H4 (cell line): Measurements from ENCODE around the gene ADAMTS7. TPM values are rescaled to one million over a fixed set of nuclear protein-coding genes. Genes with fewer than 3 reads are reported as not detected.
"Not testable (repeated sequence)": the region's sequence is repeated elsewhere in the genome, so short reads cannot be mapped to it uniquely, and the experiment has no call there.

Experiments used
- DNase-seq: peaks from one replicate; pipeline ENCODE4 v3.0.0-alpha.2; 2015; ENCODE audit warnings: low spot score
- total RNA-seq: library from RNA; depleted of rRNA; stranded (reverse); fragments of >200 nt; shearing (Covaris generic); gene quantifications from 2 replicates; pipeline ENCODE4 v1.2.3, GENCODE V29; 2014

ADAMTS7 gene
- total RNA-seq, 1 experiment from 2014 or later: 1.5 TPM

DNA sequence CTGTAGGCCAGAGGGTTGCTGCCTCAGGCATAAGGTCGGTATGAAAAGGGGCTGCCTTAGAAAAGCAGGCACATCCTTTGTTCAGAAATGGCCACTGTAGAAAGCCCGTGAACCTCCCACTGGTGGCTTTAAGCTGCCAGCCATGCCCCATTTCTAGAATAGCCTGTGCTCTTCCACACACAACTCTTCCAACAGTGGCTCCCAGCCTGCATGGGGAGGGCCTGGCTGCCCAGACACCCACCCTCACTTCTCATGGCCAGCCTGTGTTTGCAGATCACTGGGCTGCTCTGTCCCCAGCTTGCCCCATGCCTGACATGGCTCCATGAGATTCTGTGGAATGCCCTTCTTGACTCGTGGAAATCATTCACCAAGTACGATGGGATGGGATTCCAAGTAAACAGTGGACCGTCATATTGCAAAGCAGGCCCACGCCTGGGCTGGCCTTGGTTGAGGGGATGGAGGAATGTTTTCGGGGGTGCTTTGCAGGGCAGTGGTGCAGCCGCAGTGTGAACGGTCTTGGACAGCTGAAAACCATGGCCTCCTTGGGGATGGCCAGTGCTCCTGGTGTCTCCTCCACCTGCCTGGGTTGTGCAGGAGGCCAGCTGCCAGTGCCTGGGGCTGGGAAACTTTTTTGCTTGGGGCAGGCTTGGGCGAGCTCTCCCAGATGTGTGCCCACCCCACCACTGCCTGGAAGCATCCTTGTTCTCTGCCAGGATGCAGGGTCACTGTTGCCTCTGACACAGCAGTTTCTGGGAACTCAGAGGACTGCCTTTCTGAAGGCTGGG lies 57.3 kb downstream of the ADAMTS7 start:
- not testable (repeated sequence) for DNase-seq

DNA sequence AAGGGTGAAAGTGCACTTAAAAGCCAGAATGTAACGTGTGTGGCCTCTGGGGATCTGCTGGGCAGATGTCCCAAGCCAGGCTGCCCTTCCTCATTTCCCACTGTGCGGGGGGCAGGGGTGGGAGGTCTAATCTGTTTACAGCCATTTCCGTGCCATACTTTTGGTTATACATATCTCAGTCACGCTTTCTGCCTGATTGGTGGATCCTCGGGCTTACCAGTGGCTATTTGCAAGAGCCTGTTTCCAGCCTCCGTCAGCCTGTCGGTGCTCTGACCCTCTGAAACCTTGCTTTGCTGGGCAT lies 58.0 kb downstream of the ADAMTS7 start:
- DNase-seq: not testable (repeated sequence)

DNA sequence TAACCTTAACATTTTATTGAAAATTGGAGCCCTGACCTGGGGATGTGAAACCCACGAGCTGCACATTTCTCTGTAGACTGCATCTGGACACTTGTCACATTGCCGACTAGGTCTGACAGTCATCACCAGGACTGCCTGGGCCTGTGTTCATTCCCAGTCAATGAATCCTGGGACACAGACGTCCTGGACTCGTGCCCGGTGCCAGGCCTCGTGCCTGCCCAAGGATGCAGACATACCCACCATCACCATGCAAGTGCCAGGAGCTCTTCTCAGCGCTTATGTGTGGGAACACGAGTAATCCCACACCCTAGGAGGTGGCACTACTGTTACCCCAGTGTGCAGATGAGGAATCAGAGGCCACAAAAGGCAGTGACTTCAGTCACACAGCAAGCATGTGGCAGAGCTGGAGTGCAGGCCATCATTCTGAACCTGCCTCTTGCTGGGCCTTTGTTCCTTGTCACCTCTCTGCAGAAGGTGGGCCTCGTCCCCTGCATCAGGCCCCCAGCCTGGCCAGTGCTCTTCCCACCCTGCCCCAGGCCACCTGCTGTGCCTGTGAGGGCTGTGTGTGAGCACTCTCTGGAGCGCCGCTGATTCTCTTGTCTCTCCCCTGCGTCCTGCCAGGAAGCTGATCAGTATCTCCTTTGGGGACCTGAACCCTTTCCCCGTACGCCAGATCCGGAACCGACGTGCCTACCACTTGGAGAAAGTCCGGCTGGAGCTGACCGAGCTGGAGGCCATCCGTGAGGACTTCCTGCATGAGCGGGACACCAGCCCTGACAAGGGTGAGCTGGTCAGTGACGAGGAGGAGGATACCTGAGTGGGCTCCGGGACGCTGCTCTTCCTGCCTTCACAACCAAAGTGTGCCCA lies 58.5 kb downstream of the ADAMTS7 start:
- no peak for DNase-seq

DNA sequence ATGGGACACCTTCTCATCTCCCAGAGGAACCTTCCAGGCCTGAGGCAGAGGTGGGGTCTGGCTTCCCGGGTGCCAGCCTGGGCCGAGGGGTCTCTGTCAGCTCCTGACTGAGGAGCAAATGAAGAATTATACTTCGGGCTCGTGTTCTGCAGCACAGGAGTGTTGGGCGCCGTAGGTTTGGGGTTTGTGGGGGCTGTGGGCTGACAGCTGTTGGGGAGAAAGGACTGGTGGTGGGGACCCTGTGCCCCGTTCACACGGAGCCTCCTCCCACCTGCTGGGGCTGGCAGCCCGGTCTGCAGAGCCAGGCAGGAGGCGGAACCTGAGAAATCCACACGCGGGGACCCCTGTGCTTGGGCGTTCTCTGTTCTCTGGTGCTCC lies 59.7 kb downstream of the ADAMTS7 start:
- DNase-seq: no peak

DNA sequence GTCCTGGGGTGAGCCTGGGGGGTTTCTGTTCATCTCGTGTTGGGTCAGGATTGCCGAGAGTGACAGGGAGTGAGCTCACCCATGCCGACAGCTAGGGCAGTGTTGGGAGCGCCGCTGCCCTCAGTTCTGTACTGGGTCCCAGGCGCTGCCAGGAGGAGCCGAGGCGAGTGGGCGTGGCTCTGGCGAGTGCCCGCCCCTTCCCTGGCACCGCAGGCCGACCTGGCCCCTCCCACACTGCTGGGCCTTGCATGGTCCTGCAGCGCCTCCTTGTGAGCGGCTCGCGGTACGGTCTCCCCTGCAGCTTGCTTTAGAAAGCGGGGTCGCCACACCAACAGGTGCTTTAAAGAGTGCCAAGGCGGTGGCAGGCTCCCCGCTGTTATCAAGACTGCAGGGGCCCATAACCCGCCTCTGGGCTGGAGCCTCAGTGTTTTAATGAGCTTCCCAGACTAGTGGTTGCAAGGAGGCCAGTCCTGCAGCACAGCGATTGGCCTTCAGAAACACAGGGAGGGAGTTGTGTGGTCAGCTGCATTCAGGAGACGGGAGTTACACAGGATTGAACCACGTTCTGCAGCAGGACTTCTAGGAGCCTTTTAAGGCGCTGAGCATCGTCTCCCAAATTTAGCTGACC lies 60.2 kb downstream of the ADAMTS7 start:
- peak; percentile 83 for DNase-seq

DNA sequence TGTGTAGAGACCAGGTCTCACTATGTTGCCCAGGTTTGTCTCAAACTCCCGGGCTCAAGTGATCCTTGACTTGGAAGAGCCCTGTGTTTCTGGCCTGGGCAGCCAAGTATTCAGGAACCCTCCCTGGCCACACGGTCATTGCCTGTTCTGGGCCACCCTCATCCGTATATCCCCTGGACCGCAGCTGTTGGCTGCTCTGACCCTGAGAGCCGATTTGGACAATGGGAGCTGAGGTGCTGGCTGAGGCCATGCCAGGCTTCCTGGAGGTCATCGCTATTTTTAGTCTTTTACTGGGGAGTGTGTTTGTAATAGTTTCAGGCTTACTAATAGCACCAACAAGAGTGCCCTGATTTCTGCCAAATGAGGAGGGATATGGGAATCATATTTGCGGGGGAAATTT lies 60.7 kb downstream of the ADAMTS7 start:
- no peak for DNase-seq

DNA sequence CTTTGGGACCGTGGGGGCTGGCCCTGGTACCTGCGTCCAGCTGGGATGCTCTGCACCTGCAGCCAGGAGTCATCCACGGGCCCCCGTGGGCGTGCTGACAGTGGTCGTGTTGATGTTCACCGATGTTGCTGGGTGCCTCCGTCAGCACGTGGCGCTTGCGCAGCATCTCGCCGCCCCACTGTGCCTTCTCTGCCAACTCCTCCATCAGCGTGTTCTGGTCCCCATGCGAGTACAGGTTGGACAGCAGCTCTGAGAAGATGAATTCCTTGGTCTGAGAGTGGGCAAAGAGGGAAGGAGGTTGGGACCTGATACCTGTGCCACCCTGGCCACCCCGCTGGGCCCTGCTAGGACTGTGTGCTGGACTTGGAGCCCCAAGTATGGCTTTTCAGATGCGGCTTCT lies 61.4 kb downstream of the ADAMTS7 start:
- no peak for DNase-seq

DNA sequence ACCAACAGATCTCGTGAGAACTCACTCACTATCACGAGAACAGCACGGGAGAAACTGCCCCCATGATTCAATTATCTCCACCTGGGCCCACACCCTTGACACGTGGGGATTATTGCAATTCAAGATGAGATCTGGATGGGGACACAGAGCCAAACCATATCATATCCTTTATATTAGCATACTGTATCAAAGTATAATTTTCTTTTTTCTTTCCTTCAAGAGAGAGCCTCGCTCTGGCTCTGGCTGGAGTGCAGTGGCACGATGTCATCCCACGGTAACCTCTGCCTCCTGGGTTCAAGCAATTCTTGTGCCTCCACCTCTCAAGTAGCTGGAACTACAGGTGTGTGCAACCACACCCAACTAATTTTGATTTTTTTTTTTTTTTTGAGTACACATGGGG lies 63.4 kb downstream of the ADAMTS7 start:
- not testable (repeated sequence) for DNase-seq

DNA sequence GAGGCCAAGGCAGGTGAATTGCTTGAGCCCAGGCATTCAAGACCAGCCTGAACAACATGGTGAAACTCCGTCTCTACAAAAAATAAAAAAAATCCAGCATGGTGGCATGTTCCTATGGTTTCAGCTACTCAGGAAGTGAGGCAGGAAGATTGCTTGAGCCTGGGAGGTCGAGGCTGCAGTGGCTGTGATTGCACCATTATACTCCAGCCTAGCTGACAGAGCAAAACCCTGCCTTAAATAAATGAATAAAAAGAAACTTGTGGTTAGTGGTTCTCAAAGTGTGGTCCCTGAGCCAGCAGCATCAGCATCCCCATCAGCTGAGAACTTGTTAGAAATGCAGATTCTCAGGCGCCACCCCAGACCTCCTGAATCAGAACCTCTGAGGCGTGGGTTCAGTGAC lies 69.6 kb downstream of the ADAMTS7 start:
- DNase-seq: not testable (repeated sequence)

DNA sequence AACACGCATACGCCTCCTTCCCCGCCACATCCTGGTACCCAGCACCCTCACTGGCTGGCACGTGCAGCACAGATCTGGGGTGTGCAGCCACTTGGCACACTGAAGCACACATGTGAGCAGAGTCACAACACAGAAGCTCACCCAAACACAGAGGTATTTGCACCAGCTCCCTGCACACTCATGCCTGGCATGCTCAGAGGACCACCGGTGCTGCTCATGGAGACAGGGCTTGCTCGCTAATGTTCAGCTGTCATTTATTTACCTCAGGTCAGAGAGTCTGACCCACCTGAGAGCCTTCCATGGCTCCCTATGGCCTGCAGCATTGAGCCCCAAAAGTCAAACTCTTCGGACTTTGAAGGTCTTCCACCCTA lies 70.4 kb downstream of the ADAMTS7 start:
- no peak for DNase-seq

DNA sequence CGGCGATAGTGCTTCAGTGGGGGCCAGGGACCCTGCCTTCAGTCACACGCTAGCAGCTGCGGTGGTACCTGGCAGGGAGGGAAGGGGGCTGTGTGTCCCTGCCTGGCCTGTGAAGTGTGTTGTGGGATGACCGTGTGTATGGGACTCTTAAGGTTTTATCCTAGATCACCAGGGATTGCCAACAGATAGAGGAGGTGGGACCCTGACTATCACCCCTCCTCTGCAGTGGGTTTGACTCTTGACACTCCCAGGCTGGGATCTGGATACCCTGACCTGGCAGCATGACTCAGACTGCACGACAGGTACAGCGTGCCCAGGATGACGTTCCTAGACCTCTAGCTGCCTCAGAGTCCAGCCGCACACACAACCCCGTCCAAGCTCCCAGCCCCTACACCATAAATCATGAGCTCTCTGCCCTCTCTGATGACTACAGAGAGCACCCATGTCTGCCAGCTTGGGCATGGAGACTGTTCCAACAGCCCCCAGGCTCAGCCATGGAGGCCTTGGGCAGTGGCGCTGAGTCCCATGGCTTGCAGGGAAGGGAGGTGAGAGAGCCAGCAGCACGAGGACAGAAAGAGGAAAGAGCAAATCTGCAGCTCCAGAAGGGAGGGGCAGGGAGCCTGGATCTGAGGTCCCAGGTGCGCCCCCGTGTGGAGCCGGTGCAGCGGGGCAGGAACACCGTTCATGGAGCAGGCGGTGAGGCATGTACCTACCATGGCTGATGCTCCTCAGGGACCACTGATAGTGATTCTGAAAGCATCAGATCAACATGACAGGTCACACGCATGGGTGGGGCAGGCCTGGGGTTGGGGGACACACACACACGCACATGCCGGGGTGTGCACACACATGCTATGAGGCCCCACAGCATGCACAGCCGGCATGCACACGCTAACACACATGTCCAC lies 71.0 kb downstream of the ADAMTS7 start:
- DNase-seq: peak; percentile 74

DNA sequence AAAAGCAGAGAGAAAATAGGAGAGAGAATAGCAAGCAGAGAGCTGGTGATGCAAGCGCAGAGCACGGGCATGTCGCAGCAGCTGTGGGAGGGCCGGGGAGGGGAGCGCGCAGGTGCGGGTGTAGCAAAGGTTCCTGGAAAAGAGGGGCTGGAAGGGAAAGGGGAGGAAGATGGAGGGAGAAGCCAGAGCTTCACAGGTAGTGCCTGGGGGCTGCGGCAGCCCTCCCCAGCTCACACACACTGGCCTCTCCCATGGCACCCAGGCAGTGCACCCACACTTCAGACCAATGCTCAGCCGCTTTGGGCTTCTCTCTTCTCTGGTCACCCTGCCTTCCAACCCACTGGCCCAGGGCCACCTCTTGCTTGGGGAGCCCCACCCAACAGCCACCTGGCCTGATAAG lies 72.1 kb downstream of the ADAMTS7 start:
- DNase-seq: no peak

DNA sequence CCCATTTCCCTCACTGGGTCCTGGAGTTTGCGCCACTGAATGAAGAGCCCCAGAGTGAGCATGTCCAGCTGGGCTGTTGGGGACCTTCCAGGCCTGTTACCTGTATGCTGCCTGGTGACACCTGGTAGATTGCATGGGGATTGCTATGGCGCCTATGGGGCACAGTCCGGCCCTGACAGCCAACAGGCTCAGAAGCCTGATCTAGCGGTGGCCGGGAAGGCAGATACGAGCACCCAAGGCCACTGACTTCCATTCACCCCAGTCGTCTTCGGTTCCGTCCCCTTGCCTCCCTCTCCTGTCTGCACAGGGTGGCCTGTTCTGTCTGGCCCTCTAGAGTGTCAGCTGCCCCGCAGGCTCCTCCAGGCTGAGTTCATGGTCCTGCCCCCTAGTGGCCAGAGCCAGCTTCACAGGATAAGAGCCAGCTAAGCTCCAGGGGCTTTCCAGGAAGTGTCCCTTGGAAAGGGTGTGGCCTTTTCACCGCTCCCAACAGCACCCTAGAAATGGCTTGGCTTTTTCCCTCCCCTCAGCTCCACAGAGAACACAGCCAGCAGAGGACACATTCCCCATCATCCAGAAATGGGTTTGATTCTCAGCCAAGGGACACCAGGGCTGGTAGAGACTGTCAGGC lies 73.2 kb downstream of the ADAMTS7 start:
- DNase-seq: peak; percentile 42

DNA sequence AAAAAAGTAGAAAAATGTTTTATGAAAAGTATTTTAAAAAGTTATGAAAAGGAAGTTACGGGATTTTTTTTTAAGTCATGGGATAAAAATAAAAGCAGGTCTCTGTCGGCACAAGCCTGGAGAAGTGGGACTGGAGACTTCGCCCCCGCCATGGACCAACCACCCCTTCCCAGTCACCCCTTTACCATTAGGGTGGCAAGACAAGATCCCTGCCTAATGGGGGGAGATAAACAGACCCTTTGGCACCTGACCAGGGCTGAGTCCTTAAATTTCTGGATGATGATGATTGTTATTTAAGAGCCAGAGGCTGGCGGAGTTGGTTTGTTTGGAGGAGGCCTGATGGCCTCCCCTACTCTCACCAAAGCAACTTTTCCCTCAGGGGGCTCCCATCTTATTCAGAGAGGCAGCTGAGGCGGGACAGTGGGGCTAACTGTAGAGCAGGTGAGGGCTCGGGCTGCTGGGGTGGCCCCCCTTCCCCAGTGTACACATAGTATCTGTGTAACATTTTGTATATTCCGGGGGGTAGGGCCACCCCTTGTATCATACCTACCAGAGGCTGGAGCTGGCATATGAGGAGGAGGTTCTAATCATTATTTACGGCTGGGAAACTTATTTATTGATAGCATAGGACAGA lies 74.0 kb downstream of the ADAMTS7 start:
- no peak for DNase-seq

DNA sequence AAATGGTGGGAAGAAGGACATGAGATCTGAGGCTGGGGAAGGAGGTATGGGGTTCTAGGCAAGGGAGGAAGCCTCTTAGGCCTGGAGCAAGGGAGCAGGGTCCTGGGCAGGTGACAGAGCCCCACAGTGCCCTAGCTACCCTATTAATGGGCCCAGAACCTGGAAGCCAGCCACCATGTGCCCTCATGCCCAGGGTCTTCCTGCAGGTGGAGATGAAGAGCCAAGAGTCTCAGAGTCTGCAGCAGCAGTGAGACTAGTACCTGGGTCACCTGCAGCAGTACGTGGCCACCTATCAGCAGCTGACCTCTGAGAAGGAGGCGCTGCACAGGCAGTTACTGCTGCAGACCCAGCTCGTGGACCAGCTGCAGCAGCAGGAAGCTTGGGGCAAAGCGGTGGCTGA lies 75.0 kb downstream of the ADAMTS7 start:
- DNase-seq: not testable (repeated sequence)

DNA sequence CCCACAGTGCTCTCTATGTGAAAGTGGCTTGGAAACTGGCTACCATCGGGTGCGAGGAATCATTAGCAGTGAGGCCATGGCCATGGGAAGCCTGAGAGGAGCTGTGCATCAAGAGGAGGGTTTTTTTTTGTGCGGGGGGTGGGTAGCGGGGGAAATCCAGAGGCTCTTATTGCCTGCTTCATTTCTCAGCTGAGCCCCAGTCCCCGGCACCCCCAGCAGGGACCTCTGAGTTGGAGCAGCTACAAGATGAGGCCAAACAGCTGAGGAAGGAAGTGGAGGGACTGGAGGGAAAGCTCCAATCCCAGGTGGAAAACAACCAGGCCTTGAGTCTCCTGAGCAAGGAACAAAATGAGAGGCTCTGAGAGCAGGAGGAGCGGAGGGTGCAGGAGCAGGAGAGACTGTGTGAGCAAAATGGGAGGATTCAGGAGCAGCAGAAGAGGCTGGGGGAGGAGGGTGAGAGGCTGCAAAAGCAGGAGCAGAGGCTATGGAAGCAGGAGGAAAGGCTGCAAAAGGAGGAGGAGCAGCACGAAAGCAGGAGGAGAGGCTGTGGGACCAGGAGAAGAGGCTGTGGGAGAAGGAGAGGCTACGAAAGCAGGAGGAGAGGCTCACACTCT lies 76.7 kb downstream of the ADAMTS7 start:
- no peak for DNase-seq

DNA sequence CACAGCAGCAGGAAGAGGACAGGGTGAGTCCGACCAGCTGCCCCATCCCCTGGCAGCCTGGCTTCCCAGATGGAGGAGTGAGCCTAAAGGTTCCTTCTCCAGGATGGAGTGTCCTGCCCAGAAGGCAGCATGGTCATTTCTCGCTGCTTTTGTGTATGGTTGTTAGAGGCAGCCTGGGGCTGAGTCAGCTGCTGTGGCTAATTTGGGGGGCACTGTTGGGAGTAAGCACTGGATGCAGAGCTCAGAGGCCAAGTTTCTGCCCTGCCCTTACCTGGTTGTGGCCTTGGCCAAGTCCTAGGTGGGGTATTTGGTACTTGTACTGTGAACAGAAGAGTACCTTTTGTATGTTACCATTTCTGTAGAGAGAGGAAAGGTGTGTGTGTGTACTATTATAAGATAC lies 78.6 kb downstream of the ADAMTS7 start:
- DNase-seq: no peak

DNA sequence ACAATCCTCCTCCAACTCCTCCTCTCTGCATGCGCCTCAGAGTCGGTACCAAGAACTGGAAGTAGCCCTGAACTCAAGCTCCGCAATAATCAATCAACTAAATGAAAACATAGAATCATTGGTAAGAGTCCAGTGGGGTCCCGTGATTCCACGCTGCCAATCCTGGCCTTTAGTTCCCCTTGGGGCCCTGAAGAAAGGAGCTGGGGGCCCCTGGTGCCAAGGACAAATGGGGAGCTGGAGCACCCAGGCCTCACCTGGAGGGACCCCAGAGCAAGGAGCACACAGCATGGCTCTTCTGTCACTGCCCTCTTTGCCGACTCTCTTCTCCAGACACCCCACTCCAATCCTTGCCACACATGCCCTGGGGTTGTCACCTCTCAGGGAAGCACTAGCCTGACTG lies 80.3 kb downstream of the ADAMTS7 start:
- DNase-seq: no peak

DNA sequence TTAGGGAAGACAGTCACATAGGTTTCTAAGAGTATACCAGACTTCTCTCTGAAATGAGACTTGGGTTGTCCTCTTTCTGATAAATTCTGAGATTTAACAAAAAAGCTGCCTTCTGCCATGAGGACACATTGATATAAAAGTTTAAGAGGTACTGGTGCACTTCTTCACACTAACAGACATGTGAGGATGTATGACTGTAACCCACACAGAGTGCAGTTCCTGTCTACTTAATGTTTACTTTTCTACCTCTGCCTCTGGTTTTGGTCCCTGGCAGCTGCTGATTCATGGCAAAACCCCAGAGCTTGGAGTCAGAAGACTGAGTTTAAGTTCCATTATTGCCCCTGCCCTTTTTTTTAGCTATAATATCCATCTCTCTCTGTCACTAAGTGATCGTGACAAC lies 82.8 kb downstream of the ADAMTS7 start:
- DNase-seq: not testable (repeated sequence)

DNA sequence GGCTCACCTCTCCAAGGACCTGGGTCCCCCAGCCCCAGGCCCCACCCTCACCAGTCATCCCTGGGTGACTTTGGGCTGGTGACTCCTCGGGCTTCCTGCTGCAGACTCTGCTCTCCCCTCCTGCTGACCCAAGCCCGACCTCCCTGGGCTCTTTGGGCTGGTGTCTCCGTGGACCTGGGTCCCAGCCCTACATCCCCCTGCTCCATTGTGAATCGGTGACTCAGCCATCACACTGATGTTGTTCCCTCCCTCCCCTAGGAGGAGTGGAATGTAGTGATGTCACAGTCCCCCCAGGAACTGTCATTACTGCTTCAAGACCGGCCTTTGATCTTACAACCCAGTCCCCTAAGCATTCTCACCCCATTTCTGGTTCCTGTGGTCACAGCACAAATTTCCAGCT lies 83.7 kb downstream of the ADAMTS7 start:
- no peak for DNase-seq
